Gastrocnemius medialis (tissue), 4 donors: Measurements from ENCODE around the gene CHN2. TPM values are rescaled to one million over a fixed set of nuclear protein-coding genes. Genes with fewer than 3 reads are reported as not detected.

Experiments
- ATAC-seq, 2 donors: fragments of 150-250 bp; one replicate each; pipeline ENCODE4 v1.9.1; 2016
- DNase-seq, 2 donors: peaks; one replicate each; pipeline ENCODE4 v3.0.0-alpha.2; 2019
- H3K27ac ChIP-seq, 4 donors: fragments of 200-600 bp; sonication (generic); 1 replicate in 1 of 4; 2 replicates in 3 of 4; pipeline ENCODE4 v1.5.1; 2016 to 2018; ENCODE audit warnings: mild to moderate bottlenecking in 2 of 4, moderate library complexity in 1 of 4
- H3K27me3 ChIP-seq, 3 donors: fragments of 200-600 bp; sonication (generic) in 2 of 3; 1 replicate in 1 of 3; 2 replicates in 2 of 3; pipeline versions ENCODE4 v1.5.1 to v1.6.0; 2016 to 2019; ENCODE audit warnings: mild to moderate bottlenecking in 1 of 3, moderate library complexity in 1 of 3
- H3K36me3 ChIP-seq, 2 donors: fragments of 200-600 bp; sonication (generic) in 1 of 2; one replicate each; pipeline ENCODE4 v1.5.1; 2017 to 2018
- H3K4me1 ChIP-seq, 2 donors: fragments of 200-600 bp; sonication (generic) in 1 of 2; one replicate each; pipeline ENCODE4 v1.5.1; 2016 to 2017; ENCODE audit warnings: mild to moderate bottlenecking in 2 of 2
- H3K4me3 ChIP-seq, 4 donors: fragments of 200-600 bp; sonication (generic) in 3 of 4; 1 replicate in 1 of 4; 2 replicates in 3 of 4; pipeline ENCODE4 v1.5.1; 2016 to 2019; ENCODE audit warnings: mild to moderate bottlenecking in 2 of 4
- H3K9me3 ChIP-seq, 3 donors: fragments of 200-600 bp; sonication (generic) in 2 of 3; 1 replicate in 1 of 3; 2 replicates in 2 of 3; pipeline ENCODE4 v1.5.1; 2016 to 2019
- CTCF ChIP-seq, 5 experiments: fragments of 450-650 bp in 3 of 5; fragments of 200-600 bp in 2 of 5; sonication (generic) in 2 of 5; IDR thresholded peaks in 4 of 5; conservative IDR thresholded peaks in 1 of 5; 1 replicate in 4 of 5; 2 replicates in 1 of 5; pipeline ENCODE4 v1.5.1; 2016 to 2019; ENCODE audit warnings: antibody characterized with exemption in 5 of 5, mild to moderate bottlenecking in 3 of 5, moderate library complexity in 3 of 5
- POLR2A ChIP-seq, 2 donors: fragments of 450-650 bp; IDR thresholded peaks; one replicate each; pipeline ENCODE4 v1.6.1; 2017; ENCODE audit warnings: antibody characterized with exemption in 2 of 2, mild to moderate bottlenecking in 2 of 2, moderate library complexity in 2 of 2
- in situ Hi-C, 4 donors: fragments of 200-750 bp; cut with MboI; loops; one replicate each; pipeline versions ENCODE4 v1.15.0 to v1.8.0; 2017; ENCODE audit warnings: low sequenced_read_pairs in 4 of 4
- intact Hi-C: fragments of 100-400 bp; cut with DNase I; formaldehyde crosslinking; loops from one replicate; pipeline ENCODE4 v1.15.1; 2023; ENCODE audit warnings: low total_unique reads
- total RNA-seq, 4 donors: library from RNA; depleted of rRNA; stranded (reverse); fragments of >200 nt; gene quantifications; one replicate each; pipeline versions ENCODE4 v1.1.0 to v1.2.3, GENCODE V29; 2016

Gene CHN2
- total RNA-seq, 4 donors from 2014 or later: 5.9 to 11.3 (median 8.2) TPM

DNA sequence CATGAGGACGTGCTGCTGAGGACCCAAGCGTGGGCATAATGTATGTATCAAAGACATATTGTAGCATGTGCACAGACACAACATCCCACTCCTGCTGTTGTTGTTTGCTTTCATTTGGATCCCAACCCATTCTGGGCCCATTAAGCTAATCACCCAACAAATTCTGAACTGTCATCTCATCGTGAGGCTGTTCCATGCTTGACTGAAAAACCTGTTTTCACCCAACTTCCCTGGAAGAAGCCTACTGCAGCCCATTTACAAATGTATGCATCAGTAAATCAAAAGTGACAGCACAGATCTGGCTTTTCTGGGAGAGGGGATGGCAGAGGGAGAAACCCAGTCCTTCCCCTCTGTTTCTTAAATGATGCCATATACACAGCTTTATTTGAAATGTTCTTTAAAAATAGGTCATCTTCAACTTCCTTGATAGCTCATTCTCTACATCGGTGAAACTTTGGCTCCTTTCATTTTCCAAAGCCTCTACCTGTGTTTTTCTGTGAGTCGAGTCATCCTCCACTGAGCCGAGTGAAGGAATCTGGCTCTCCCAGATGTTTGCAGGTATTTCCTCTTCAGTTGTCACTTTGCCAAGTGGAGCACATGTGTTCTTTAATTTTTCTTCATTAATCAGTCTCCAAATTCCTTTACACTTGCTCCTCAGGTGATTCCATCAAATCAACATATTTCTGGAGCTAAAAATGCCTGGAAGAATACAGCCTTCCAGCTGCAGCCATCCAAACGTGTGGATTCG is 151.8 kb downstream of the CHN2 start:
- H3K9me3 ChIP-seq: no peaks in the 10 kb centered on the region
- no peak overlapping the region for H3K4me3 ChIP-seq
- in situ Hi-C loops (no loop called here), intact Hi-C loops (no loop called here)
- H3K27me3 ChIP-seq: no peaks in the 10 kb centered on the region
- no peaks in the 10 kb centered on the region for H3K4me1 ChIP-seq
- no peak overlapping the region for H3K27ac ChIP-seq
- no peaks in the 10 kb centered on the region for H3K36me3 ChIP-seq
- ATAC-seq (no peak), DNase-seq (no peak)
- TF ChIP-seq POLR2A (IDR thresholded peaks at IDR 0.05): no peak
- TF ChIP-seq CTCF (IDR thresholded peaks at IDR 0.05 in 4 of 5, conservative IDR thresholded peaks at IDR 0.05 in 1 of 5): no peak

DNA sequence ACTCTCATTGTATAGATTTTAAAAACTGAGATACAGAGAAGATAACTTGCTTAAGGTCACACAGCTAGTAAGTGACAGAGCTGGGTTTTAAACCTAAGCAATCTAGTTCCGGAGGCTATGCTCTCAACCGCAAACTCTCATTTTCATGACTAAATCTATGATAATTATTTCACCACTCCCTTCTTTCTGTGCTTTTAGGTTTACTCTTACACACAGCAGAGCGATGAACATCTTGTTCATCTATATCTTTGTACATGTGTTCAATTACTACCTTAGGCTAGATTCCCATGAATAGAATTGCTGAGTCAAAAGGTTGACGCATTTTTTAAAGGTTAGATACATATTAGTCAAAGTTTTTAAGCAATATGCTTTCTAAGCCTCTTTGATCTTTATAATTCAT is 154.8 kb downstream of the CHN2 start:
- no peaks in the 10 kb centered on the region for H3K9me3 ChIP-seq
- in situ Hi-C loops: no loop called here

DNA sequence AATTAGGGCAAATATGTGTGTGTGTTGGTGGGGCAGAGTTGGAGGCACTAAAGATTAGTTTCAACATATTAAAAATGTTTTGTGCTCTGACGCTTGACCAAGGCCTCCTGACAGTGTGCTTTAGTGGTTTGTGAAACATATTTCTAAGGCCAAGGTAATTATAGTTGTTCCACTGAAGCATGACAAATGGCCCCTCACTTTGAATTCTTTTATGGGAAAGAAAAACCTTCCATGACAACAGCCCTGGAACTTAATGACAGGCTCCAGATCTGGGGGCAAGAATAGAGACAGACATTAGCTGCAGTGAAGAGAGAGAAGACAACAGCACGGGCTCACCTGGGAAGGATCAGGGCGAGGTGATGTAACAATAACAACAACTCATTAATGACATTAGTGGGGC is 155.8 kb downstream of the CHN2 start:
- TF ChIP-seq CTCF (IDR thresholded peaks at IDR 0.05 in 4 of 5, conservative IDR thresholded peaks at IDR 0.05 in 1 of 5) (no peak), POLR2A (IDR thresholded peaks at IDR 0.05) (no peak)
- no peaks in the 10 kb centered on the region for H3K36me3 ChIP-seq
- in situ Hi-C loops (no loop called here), intact Hi-C loops (no loop called here)
- no peaks in the 10 kb centered on the region for H3K27me3 ChIP-seq
- no peaks in the 10 kb centered on the region for H3K4me1 ChIP-seq
- no peak for DNase-seq
- no peak overlapping the region for H3K27ac ChIP-seq
- H3K9me3 ChIP-seq: no peaks in the 10 kb centered on the region
- ATAC-seq: no peak
- H3K4me3 ChIP-seq: no peak overlapping the region

More for the DNA sequence above, 154.8 kb downstream of the CHN2 start:
- no peak for TF ChIP-seq CTCF (IDR thresholded peaks at IDR 0.05 in 4 of 5, conservative IDR thresholded peaks at IDR 0.05 in 1 of 5)
- TF ChIP-seq POLR2A (IDR thresholded peaks at IDR 0.05): no peak
- ATAC-seq: no peak
- H3K36me3 ChIP-seq: no peaks in the 10 kb centered on the region
- no peaks in the 10 kb centered on the region for H3K27me3 ChIP-seq
- no peak overlapping the region for H3K4me3 ChIP-seq
- H3K27ac ChIP-seq: no peak overlapping the region
- DNase-seq: no peak
- no peaks in the 10 kb centered on the region for H3K4me1 ChIP-seq
- intact Hi-C loops: no loop called here

GRCh38 chr7:29352041-29352440 is 157.5 kb downstream of the CHN2 start:
- intact Hi-C loops: no loop called here
- H3K36me3 ChIP-seq: no peaks in the 10 kb centered on the region
- no peak overlapping the region for H3K27ac ChIP-seq
- ATAC-seq (no peak), DNase-seq (no peak)
- TF ChIP-seq POLR2A (IDR thresholded peaks at IDR 0.05) (no peak), CTCF (IDR thresholded peaks at IDR 0.05 in 4 of 5, conservative IDR thresholded peaks at IDR 0.05 in 1 of 5) (no peak)
- H3K9me3 ChIP-seq: no peaks in the 10 kb centered on the region
- no peaks in the 10 kb centered on the region for H3K4me1 ChIP-seq
- no peaks in the 10 kb centered on the region for H3K27me3 ChIP-seq
- in situ Hi-C loops: no loop called here
- H3K4me3 ChIP-seq: no peak overlapping the region

- Histone ChIP-seq H3K27me3 (no peaks in the 10 kb centered on the region), H3K9me3 (no peaks in the 10 kb centered on the region), H3K36me3 (no peaks in the 10 kb centered on the region), H3K4me3 (no peak overlapping the region), H3K4me1 (no peaks in the 10 kb centered on the region), H3K27ac (no peak overlapping the region)
- DNase-seq: no peak
- intact Hi-C loops (no loop called here), in situ Hi-C loops (no loop called here)
- TF ChIP-seq POLR2A (IDR thresholded peaks at IDR 0.05) (no peak), CTCF (IDR thresholded peaks at IDR 0.05 in 4 of 5, conservative IDR thresholded peaks at IDR 0.05 in 1 of 5) (no peak)
- no peak for ATAC-seq
These were observed 159.2 kb downstream of the CHN2 start for GRCh38 chr7:29353810-29354209.
